GM18498 (cell line): ENCODE measurements around the gene DMKN.
A peak's percentile ranks its signal among the peaks of the same experiment; 100 is the strongest.
"Not testable (repeated sequence)": the region's sequence is repeated elsewhere in the genome, so short reads cannot be mapped to it uniquely, and the experiment has no call there.

Experiments used
- ATAC-seq: cut with Tn5 transposase; IDR thresholded peaks from one replicate; pipeline ENCODE4 v1.9.1; 2021; ENCODE audit warnings: mild to moderate bottlenecking, moderate library complexity; ENCODE audit not compliant: unreplicated experiment

DMKN gene

DNA sequence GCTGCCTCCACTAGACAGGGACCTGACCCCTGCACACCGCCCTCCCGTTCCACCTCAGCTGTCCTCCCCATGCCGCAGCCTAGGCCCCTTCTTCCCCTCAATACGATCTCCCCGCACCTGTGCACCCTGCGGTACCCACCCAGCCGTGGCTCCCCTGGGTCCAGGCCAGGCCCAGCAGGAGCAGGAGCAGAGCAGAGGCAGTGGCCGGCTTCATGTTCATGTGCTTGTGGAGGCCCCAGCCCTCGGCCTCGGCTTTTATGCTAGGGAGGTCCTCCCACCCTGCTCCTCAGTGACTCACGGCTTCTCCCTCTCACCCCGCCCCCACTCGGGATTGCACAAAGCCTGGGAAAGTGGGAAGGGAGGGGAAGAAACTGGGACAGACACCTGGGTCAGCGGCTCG, 11.8 kb downstream of the DMKN start:
- no peak for ATAC-seq

DNA sequence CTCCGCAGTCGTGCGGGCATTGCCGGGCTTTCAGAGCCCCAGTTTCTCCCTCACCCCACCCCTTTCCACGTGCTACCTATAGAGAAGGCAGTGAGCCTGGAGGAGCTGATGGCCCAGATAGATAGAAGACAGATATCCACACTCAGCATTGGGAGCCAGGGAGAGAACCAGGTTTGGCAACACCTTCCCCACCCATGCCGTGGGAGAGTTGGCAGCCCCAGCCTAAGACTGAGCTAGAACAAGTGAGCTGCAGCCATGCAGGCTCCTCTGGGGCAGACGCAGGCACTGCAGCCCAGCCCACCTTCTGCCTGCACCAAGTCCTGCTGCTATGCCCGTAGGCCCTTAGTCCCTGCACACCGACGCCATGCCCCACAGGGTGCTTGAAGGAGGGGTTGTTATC, 12.8 kb downstream of the DMKN start:
- ATAC-seq: no peak

DNA sequence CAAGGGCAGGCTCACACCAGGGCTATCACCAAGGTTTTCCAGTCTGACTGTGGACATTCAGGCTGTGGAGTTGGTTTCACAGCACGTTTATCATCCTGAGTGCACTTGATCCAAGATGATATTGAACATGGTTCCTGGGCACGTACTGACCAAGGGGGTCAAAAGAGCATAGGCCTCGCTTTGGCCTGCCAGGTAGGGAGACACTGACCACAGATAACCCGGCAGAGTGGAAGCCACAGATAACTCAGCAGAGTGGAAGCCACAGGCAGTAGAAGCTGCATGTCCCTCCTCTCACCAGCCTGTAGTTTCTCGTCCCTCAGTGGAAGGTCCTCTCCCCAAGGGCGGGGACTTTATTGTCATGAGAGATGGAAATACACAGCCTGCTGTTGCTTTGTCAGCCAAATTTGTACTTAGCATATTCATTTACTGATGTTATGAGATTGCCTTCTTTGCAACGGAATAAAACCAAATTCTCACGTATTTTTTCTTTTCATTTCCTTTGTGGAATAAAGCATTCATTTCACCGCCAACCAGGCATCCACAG, 14.4 kb downstream of the DMKN start:
- ATAC-seq: no peak

DNA sequence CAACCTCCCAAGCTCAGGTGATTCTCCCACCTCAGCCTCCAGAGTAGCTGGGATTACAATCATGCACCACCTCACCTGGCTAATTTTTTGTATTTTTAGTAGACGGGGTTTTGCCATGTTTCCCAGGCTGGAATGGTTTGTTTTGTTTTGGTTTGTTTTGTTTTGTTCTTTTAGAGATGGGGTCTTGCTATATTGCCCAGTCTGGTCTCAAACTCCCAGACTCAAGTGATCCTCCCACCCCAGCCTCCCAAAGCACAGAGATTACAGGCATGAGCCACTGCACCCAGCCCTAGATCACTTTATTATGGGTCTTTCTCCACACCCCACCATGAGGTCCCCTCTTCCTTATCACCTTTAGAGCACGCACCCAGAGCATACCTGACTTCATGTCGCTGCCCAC, 15.2 kb downstream of the DMKN start:
- ATAC-seq: no peak

DNA sequence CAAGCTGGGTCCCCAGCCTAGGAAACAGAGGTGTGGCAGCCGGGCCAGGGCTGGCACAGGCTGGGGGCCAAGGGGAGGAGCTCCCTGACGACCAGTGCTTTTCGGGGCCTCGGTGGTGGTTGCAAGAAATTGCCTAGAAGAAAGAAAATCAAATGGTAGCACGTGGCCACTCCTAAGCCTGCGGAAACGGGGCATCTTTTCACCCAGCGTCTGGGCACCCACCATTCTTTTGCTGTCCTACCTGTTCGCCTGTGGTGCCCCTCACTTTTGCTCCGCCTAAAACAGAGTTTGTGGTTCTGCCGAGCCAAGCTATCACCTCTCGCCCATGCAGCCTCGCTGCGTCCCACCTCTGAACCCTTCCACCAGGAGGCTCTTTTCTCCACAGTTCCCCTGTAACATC, 16.0 kb downstream of the DMKN start:
- ATAC-seq: no peak

- ATAC-seq: no peak
Observed at GRCh38 chr19:35495107-35496064, 18.1 kb downstream of the DMKN start.

DNA sequence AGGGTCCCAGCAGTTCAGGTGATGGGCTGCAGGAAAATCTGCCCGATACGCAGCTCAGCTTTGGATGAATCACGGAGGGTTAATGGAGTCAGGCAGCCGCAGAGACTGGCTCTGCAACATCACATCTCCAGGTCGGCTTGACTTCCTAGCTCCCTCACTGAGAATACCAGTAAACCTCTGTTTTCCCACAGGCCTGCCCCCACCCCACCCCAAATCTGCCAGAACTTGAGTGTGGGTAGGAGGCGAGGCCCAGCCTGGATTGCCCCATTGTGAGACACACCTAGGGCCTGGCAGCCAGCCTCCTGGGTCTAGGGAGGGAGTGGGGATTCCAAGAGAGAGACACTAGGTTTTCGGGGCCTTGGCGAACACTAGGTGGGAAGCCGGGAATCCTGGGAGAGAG, 19.5 kb downstream of the DMKN start:
- ATAC-seq: no peak

- ATAC-seq: no peak
Observed at GRCh38 chr19:35491836-35492360, 21.6 kb downstream of the DMKN start.

- ATAC-seq: no peak
Observed at GRCh38 chr19:35490364-35490763, 23.1 kb downstream of the DMKN start, which contains the start of gene KRTDAP. KRTDAP (minus strand) TSS chr19:35490464; CDS start chr19:35490442, 22 bp downstream.

GRCh38 chr19:35488677-35489076, 24.8 kb downstream of the DMKN start:
- no peak for ATAC-seq

GRCh38 chr19:35487656-35488182, 25.7 kb downstream of the DMKN start:
- ATAC-seq: no peak

DNA sequence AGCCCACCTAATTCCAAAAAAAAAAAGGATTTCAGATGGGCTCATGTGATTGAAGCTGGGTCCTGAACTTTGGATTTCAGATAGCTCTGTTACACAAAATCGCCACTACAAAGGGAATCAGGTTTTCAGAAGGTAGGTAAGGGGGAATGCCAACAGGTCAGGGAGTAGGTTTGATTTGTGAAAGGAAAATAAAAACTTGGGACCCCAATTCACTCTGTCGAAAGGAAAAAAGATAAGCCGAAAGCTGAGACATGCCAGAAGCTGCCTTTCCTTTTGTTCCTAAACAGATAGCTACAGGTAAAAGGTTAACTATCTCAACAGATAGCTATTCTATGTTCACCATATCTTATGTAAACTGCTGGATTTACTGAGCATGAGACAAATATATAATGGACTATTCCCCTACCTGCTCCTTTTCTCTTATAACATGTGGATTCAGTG, 27.2 kb downstream of the DMKN start:
- no peak for ATAC-seq

- peak; percentile 62 for ATAC-seq
Observed at GRCh38 chr19:35484252-35485036, 29.0 kb downstream of the DMKN start.

DNA sequence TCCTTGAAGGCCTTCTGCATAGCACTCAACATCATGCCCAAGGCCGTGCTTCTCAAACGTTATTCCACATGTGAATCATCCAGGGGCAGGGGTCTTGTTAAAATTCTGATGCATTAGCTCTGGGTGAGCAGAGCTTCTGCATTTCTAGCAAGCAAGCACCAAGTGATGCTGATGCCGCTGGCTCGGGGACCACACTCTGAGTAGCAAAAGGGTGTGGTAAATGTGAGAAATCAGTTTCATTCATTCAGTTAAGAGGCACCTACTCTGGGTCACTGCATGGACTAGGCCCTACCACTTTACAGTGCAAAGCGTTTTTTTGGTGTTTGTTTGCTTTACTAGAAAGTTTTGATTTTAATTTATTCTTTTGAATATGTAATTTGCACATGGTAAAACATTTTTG, 30.4 kb downstream of the DMKN start:
- ATAC-seq: no peak

GRCh38 chr19:35478794-35479677, 34.4 kb downstream of the DMKN start:
- ATAC-seq: no peak

DNA sequence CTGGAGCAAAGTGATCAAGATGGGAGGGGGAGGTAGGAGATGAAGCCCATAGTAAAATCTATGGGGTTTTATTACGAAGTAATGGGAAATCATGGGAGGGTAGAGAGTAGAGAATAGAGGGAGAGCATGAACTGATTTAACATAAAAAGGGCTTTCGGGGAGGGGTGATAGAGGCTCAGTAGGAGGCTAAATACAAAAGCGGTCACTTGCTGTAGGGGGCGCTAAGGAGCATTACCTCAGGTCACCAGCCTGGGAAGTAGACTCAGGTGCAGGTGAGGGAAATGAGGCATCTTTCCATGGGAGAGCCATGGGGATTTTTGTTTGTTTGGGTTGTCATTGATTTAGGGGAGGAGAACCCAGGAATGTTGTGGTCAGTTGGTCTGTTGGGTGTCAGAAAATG, 37.3 kb downstream of the DMKN start:
- ATAC-seq: no peak

GRCh38 chr19:35474594-35474993, 38.9 kb downstream of the DMKN start:
- not testable (repeated sequence) for ATAC-seq

GRCh38 chr19:35474104-35474503, 39.3 kb downstream of the DMKN start:
- no peak for ATAC-seq

GRCh38 chr19:35471946-35472345, 41.5 kb downstream of the DMKN start:
- ATAC-seq: no peak

GRCh38 chr19:35471075-35471474, 42.4 kb downstream of the DMKN start:
- ATAC-seq: not testable (repeated sequence)
